HepG2 (cell line): ENCODE results near the gene NXF3.

Experiments used
- CHD2 ChIP-seq: IDR thresholded peaks from 2 replicates; pipeline ENCODE4 v1.6.1; 2011; ENCODE audit warnings: low read depth, low read length, improper control_type of control experiment
- POLR2A ChIP-seq, 2 experiments: IDR thresholded peaks; 2 replicates each; pipeline ENCODE4 v1.6.1; 2011; ENCODE audit warnings: low read depth in 2 of 2, low read length in 2 of 2, mild to moderate bottlenecking in 1 of 2, moderate library complexity in 1 of 2; ENCODE audit not compliant: insufficient read depth in 1 of 2
- POLR2AphosphoS5 ChIP-seq: IDR thresholded peaks from 2 replicates; pipeline ENCODE4 v1.6.1; 2012; ENCODE audit warnings: low read depth, low read length
- TEAD2 ChIP-seq: sonication (generic); formaldehyde crosslinking; IDR thresholded peaks from 2 replicates; pipeline ENCODE4 v1.9.0; 2021; ENCODE audit warnings: missing genetic modification reagents
- TRIM24 ChIP-seq: sonication (generic); formaldehyde crosslinking; IDR thresholded peaks from 2 replicates; pipeline ENCODE4 v1.8.0; 2022; ENCODE audit warnings: mild to moderate bottlenecking, missing genetic modification reagents
- ZNF530 ChIP-seq: sonication (generic); formaldehyde crosslinking; IDR thresholded peaks from 2 replicates; pipeline ENCODE4 v1.5.0; 2020; ENCODE audit warnings: low read depth, mild to moderate bottlenecking, missing genetic modification reagents
- TF ChIP-seq, protein P1 (sequence below): sonication (generic); formaldehyde crosslinking; IDR thresholded peaks from 2 replicates; pipeline ENCODE4 v1.4.0; 2020; ENCODE audit warnings: mild to moderate bottlenecking, missing genetic modification reagents, borderline replicate concordance
- TF ChIP-seq, protein P2 (sequence below): sonication (generic); formaldehyde crosslinking; IDR thresholded peaks from 2 replicates; pipeline ENCODE4 v1.4.0; 2020; ENCODE audit warnings: missing genetic modification reagents

DNA sequence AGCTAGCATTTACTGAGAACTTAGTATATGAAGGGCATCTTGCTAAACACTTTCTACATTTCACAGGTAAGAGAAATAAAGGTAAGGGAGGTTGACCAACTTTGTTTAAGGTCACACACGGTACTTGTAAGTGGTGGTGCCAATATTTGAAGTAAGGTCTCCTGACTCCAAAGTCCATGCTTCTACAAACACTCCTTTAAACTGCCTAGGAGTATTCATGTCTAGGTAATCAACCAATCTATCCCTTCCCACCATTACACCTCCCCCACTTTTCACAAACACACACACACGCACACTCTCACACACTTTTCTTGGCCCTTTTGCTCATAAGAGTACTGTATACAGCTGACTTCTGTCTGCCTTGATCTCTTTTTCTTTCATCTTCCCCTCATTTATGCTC lies 36.0 kb downstream of the NXF3 start:
- TF ChIP-seq POLR2A (IDR thresholded peaks at IDR 0.05; ENCODE audit: insufficient read depth in 1 of 2, low read depth in 2 of 2, low read length in 2 of 2), result no peak
- no peak for TF ChIP-seq TEAD2 (CRISPR knock-in tag)
- TF ChIP-seq, protein P1, sequence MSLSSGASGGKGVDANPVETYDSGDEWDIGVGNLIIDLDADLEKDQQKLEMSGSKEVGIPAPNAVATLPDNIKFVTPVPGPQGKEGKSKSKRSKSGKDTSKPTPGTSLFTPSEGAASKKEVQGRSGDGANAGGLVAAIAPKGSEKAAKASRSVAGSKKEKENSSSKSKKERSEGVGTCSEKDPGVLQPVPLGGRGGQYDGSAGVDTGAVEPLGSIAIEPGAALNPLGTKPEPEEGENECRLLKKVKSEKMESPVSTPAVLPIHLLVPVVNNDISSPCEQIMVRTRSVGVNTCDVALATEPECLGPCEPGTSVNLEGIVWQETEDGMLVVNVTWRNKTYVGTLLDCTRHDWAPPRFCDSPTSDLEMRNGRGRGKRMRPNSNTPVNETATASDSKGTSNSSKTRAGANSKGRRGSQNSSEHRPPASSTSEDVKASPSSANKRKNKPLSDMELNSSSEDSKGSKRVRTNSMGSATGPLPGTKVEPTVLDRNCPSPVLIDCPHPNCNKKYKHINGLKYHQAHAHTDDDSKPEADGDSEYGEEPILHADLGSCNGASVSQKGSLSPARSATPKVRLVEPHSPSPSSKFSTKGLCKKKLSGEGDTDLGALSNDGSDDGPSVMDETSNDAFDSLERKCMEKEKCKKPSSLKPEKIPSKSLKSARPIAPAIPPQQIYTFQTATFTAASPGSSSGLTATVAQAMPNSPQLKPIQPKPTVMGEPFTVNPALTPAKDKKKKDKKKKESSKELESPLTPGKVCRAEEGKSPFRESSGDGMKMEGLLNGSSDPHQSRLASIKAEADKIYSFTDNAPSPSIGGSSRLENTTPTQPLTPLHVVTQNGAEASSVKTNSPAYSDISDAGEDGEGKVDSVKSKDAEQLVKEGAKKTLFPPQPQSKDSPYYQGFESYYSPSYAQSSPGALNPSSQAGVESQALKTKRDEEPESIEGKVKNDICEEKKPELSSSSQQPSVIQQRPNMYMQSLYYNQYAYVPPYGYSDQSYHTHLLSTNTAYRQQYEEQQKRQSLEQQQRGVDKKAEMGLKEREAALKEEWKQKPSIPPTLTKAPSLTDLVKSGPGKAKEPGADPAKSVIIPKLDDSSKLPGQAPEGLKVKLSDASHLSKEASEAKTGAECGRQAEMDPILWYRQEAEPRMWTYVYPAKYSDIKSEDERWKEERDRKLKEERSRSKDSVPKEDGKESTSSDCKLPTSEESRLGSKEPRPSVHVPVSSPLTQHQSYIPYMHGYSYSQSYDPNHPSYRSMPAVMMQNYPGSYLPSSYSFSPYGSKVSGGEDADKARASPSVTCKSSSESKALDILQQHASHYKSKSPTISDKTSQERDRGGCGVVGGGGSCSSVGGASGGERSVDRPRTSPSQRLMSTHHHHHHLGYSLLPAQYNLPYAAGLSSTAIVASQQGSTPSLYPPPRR (CRISPR knock-in tag), result no peak
- no peak for TF ChIP-seq POLR2AphosphoS5
- no peak for TF ChIP-seq CHD2
- no peak for TF ChIP-seq ZNF530 (CRISPR knock-in tag)
- TF ChIP-seq, protein P2, sequence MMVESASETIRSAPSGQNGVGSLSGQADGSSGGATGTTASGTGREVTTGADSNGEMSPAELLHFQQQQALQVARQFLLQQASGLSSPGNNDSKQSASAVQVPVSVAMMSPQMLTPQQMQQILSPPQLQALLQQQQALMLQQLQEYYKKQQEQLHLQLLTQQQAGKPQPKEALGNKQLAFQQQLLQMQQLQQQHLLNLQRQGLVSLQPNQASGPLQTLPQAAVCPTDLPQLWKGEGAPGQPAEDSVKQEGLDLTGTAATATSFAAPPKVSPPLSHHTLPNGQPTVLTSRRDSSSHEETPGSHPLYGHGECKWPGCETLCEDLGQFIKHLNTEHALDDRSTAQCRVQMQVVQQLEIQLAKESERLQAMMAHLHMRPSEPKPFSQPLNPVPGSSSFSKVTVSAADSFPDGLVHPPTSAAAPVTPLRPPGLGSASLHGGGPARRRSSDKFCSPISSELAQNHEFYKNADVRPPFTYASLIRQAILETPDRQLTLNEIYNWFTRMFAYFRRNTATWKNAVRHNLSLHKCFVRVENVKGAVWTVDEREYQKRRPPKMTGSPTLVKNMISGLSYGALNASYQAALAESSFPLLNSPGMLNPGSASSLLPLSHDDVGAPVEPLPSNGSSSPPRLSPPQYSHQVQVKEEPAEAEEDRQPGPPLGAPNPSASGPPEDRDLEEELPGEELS (CRISPR knock-in tag), result 0 out of 2 replicates have a peak, but pooled peaks have one; percentile 11
- TF ChIP-seq TRIM24 (CRISPR knock-in tag), result no peak
